ENCODE results near the gene ZNF524.

ZNF524 gene

DNA sequence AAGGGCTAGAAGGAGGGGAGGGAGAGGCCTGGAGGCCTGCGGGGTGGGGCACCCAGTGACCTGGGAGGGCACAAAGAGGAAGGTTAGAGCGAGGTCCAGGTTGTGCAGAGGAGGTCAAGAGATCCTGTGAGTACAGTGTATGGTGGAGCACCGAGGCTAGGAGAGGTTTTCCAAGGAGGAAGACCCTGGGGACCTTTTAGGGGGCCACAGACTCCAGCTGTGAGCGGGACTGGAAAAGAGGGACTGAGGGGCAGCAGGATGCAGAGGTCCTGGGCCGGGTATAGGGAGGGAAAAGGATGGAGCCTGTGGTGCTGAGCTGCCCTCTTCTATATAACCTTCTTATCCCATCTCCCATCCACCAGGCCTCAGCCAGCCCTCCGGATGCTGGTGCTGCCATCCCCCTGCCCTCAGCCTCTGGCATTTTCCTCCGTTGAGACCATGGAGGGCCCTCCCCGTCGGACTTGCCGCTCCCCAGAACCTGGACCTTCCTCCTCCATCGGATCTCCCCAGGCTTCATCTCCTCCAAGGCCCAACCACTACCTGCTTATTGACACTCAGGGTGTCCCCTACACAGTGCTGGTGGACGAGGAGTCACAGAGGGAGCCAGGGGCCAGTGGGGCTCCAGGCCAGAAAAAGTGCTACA, 44.2 kb downstream of the ZNF524 start:
- DNase-seq (ENCODE audit: low read depth), result no peak
- TF ChIP-seq, protein P1, sequence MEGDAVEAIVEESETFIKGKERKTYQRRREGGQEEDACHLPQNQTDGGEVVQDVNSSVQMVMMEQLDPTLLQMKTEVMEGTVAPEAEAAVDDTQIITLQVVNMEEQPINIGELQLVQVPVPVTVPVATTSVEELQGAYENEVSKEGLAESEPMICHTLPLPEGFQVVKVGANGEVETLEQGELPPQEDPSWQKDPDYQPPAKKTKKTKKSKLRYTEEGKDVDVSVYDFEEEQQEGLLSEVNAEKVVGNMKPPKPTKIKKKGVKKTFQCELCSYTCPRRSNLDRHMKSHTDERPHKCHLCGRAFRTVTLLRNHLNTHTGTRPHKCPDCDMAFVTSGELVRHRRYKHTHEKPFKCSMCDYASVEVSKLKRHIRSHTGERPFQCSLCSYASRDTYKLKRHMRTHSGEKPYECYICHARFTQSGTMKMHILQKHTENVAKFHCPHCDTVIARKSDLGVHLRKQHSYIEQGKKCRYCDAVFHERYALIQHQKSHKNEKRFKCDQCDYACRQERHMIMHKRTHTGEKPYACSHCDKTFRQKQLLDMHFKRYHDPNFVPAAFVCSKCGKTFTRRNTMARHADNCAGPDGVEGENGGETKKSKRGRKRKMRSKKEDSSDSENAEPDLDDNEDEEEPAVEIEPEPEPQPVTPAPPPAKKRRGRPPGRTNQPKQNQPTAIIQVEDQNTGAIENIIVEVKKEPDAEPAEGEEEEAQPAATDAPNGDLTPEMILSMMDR (IDR thresholded peaks at IDR 0.05; ENCODE audit: control insufficient read depth, insufficient read depth, low read depth, low read length, missing control alignments), result no peak
- H3K4me3 ChIP-seq (ENCODE audit: control insufficient read depth, low read depth, low read length), result peak overlapping the region; percentile 78

DNA sequence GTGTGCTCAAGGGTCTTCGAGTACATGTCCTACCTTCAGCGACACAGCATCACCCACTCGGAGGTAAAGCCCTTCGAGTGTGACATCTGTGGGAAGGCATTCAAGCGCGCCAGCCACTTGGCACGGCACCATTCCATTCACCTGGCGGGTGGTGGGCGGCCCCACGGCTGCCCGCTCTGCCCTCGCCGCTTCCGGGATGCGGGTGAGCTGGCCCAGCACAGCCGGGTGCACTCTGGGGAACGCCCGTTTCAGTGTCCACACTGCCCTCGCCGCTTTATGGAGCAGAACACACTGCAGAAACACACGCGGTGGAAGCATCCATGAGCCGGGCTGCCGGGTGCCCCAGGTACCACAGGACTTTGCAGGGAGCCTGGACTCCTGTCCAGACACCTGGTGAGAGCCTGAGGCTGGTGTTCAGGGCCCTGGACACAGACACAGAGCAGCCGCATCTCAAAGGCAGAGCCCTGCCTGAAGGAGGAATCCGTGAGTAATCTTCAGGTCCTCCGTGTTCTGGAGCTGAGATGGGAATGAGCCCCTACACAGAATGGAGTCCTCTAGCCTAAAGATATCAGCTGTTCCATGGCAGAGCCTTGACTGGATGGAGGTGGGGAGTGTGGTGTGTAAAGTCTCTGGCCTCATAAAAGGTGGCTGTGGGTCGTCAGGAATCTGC, 44.9 kb downstream of the ZNF524 start:
- TF ChIP-seq, protein P1 (IDR thresholded peaks at IDR 0.05; ENCODE audit: control insufficient read depth, insufficient read depth, low read depth, low read length, missing control alignments), result no peak
- no peak for DNase-seq (ENCODE audit: low read depth)
- H3K4me3 ChIP-seq (ENCODE audit: control insufficient read depth, low read depth, low read length), result peak overlapping the region; percentile 78

DNA sequence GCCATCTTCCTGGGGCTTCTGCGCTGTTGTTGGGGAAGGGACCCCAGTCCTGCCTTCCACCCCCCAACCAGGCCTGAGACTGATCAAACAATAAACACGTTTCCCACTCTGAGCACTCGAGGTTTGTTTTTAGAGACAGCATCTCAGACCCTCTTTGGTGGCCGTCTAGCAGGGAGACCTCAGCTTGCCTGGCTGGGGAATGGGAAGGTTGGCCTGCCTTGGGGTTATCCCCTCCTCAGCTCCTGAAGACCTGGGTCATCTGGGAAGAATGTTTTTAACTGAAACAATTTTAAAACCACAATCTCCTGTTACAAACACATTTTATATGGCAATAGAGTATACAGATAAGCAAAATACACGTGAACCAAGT, 45.4 kb downstream of the ZNF524 start:
- DNase-seq (ENCODE audit: low read depth), result no peak
- H3K4me3 ChIP-seq (ENCODE audit: control insufficient read depth, low read depth, low read length), result no peak overlapping the region
- TF ChIP-seq, protein P1 (IDR thresholded peaks at IDR 0.05; ENCODE audit: control insufficient read depth, insufficient read depth, low read depth, low read length, missing control alignments), result no peak

DNA sequence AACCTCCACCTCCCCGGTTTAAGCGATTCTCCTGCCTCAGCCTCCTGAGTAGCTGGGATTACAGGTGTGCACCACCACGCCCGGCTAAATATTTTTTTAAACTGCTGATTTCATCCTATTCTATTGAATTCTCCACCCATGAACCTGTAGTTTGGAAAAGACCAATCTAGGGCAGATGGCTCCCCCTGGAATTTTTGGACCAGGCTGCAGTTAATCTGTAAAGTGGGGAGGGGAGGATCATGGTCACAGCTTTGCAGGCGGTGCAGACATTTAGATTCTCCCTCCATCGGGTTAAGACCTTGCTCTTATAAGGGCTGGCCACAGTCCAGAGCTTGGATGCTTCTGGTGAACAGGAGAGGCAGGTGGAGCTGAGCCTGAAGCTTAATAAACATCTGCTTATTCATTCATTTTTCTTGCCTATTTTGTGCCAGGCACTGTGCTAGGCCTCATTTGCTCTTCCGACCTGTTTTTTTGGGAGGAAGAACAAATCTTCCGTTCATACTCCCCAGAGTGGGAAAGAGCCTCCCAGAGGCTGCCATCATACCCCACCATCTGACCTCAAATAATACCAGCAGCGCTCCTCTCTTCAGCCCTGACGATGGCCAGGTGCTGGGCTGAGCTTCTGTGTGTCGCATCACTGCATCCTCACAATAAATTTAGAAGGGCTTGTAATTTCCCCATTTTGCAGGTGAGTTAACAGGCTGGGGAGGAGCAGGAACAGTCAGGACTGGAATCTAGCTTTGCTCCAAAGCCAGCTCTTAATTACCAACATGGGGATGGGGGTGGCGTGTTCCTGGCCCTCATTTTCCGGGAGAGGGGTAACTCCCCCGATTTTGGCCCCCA, 47.0 kb downstream of the ZNF524 start:
- no peak for DNase-seq (ENCODE audit: low read depth)
- peak overlapping the region; percentile 55 for H3K4me3 ChIP-seq (ENCODE audit: control insufficient read depth, low read depth, low read length)
- TF ChIP-seq, protein P1 (IDR thresholded peaks at IDR 0.05; ENCODE audit: control insufficient read depth, insufficient read depth, low read depth, low read length, missing control alignments), result no peak

DNA sequence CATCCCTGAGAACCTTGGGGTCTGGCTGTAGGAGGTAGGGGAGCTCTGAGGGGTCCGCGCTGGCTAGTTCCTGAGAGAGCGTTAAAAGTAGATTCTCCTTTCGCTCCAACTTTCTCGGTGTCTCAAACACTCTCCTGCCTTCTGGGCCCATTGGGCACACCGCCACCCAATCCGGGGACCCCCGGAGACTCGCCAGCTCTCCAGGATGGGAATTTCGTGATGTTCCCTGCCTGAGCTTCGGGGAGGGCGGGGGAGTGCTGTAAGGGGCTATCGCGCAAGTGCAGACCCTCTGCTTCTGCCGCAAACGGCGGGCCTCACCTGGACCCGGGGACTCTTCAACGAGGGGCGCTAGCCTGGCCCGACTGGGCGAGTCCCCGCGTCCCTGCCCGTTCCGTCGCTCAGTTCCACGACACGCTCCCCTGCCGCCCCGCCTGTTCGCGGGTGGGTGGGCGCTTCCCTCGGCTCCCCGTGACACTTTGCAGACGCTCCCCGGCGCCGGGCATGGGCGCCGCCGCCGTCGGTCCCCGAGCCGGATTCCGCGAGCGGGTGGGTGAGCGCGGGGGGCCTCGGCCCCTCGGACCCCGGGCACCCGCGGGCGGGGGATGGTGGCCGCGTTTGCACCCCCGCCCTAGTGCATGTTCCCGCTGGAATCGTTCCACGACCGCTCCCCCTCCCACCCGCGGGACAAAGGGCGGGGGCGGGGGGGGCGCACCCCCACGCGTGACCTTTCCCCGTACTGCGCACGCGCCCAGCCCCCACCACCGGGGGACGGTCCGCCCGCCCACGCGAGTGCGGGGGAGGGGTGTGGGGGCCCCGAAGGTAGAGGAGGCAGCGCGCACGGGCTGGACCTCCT, 47.9 kb downstream of the ZNF524 start, which contains the start of gene CCDC106:
Gene CCDC106 (plus strand): TSS at position 481 of the 853 bp plus-strand sequence. CDS start 835 bp downstream, outside the sequence.
- peak within 1 kb of the TSS; percentile 55 for H3K4me3 ChIP-seq (ENCODE audit: control insufficient read depth, low read depth, low read length)
- TF ChIP-seq, protein P1 (IDR thresholded peaks at IDR 0.05; ENCODE audit: control insufficient read depth, insufficient read depth, low read depth, low read length, missing control alignments), result no peak
- DNase-seq (ENCODE audit: low read depth), result no peak

All from AG09309 (cell line).